GM10248 (cell line): ENCODE measurements around the gene SLC24A3.

Experiments
- CTCF ChIA-PET: fragments of 300-600 bp; sonication (Branson Sonifier 250); formaldehyde crosslinking; extraction: SDS; loops from one replicate; lab custom pipeline; 2021; ENCODE audit warnings: antibody characterized with exemption; lab: Yijun Ruan, JAX
- POLR2A ChIA-PET: fragments of 350-650 bp; sonication (Branson Sonifier 250); formaldehyde crosslinking; extraction: SDS; loops from one replicate; lab custom pipeline; 2020; ENCODE audit warnings: antibody characterized with exemption; lab: Yijun Ruan, JAX
- DNase-seq: peaks from one replicate; pipeline ENCODE4 v3.0.0; 2012; ENCODE audit errors: extremely low spot score
- CTCF ChIP-seq: IDR thresholded peaks from 2 replicates; pipeline ENCODE4 v1.5.1; 2012; ENCODE audit warnings: mild to moderate bottlenecking, low read depth; ENCODE audit errors: extremely low read depth, missing control alignments, control extremely low read depth

Gene SLC24A3

GRCh38 chr20:19760371-19760721, 547.9 kb downstream of the SLC24A3 start:
- DNase-seq, result no peak
- CTCF ChIA-PET, result no interaction called here
- TF ChIP-seq CTCF, result no peak
- POLR2A ChIA-PET, result no interaction called here

- CTCF ChIA-PET, result no interaction called here
- TF ChIP-seq CTCF, result no peak
- DNase-seq, result no peak
- POLR2A ChIA-PET, result no interaction called here
Measured at GRCh38 chr20:19761326-19761725, 548.9 kb downstream of the SLC24A3 start.

- POLR2A ChIA-PET, result no interaction called here
- CTCF ChIA-PET, result no interaction called here
- no peak for DNase-seq
- no peak for TF ChIP-seq CTCF
Measured at GRCh38 chr20:19761841-19762240, 549.4 kb downstream of the SLC24A3 start.

GRCh38 chr20:19764207-19764606, 551.8 kb downstream of the SLC24A3 start:
- POLR2A ChIA-PET, result no interaction called here
- DNase-seq, result no peak
- CTCF ChIA-PET, result no interaction called here
- no peak for TF ChIP-seq CTCF

GRCh38 chr20:19765266-19765665, 552.8 kb downstream of the SLC24A3 start:
- CTCF ChIA-PET, result no interaction called here
- DNase-seq, result no peak
- no peak for TF ChIP-seq CTCF
- POLR2A ChIA-PET, result no interaction called here

GRCh38 chr20:19765913-19766312, 553.5 kb downstream of the SLC24A3 start:
- POLR2A ChIA-PET, result no interaction called here
- CTCF ChIA-PET, result no interaction called here
- TF ChIP-seq CTCF, result no peak
- DNase-seq, result no peak

GRCh38 chr20:19767070-19767469, 554.6 kb downstream of the SLC24A3 start:
- TF ChIP-seq CTCF, result no peak
- ChIA-PET CTCF (interaction anchor here (1.2 kb wide), 1 partner anchor 18 kb away, joined by 3 read pairs; no protein-coding TSS in a partner anchor), POLR2A (no interaction called here)
- DNase-seq, result no peak
